Uterus (tissue), 4 donors: ENCODE results near the gene FSCN2. TPM values are rescaled to one million over a fixed set of nuclear protein-coding genes. Genes with fewer than 3 reads are reported as not detected.
"Not testable (repeated sequence)": the region's sequence is repeated elsewhere in the genome, so short reads cannot be mapped to it uniquely, and the experiment has no call there.

Source experiments
- DNase-seq, 2 donors: peaks; one replicate each; pipeline ENCODE4 v3.0.0-alpha.2; 2019 to 2020
- H3K27ac ChIP-seq, 2 donors: fragments of 200-600 bp; sonication (generic); 1 replicate in 1 of 2; 2 replicates in 1 of 2; pipeline ENCODE4 v1.5.1; 2016 to 2018
- H3K27me3 ChIP-seq, 2 donors: fragments of 200-600 bp; sonication (generic); one replicate each; pipeline ENCODE4 v1.5.1; 2018 to 2019; ENCODE audit warnings: control low read depth in 1 of 2
- H3K36me3 ChIP-seq, 2 donors: fragments of 200-600 bp; sonication (generic); one replicate each; pipeline ENCODE4 v1.5.1; 2019; ENCODE audit warnings: control low read depth in 1 of 2
- H3K4me1 ChIP-seq, 2 donors: fragments of 200-600 bp; sonication (generic); one replicate each; pipeline ENCODE4 v1.5.1; 2018 to 2019; ENCODE audit warnings: control low read depth in 1 of 2
- H3K4me3 ChIP-seq, 2 donors: fragments of 200-600 bp; sonication (generic); 1 replicate in 1 of 2; 2 replicates in 1 of 2; pipeline ENCODE4 v1.5.1; 2018 to 2019; ENCODE audit warnings: mild to moderate bottlenecking in 1 of 2
- H3K9me3 ChIP-seq, 2 donors: fragments of 200-600 bp; sonication (generic); one replicate each; pipeline ENCODE4 v1.5.1; 2019; ENCODE audit warnings: control low read depth in 1 of 2
- POLR2A ChIP-seq, 2 donors: fragments of 450-650 bp; IDR thresholded peaks; one replicate each; pipeline ENCODE4 v1.6.1; 2016; ENCODE audit warnings: antibody characterized with exemption in 2 of 2, mild to moderate bottlenecking in 1 of 2, moderate library complexity in 1 of 2
- intact Hi-C: fragments of 100-400 bp; cut with DNase I; formaldehyde crosslinking; loops from one replicate; pipeline ENCODE4 v1.15.1; 2023; ENCODE audit warnings: low total_unique reads
- total RNA-seq, 4 donors: library from RNA; depleted of rRNA in 3 of 4; stranded (reverse); fragments of >200 nt in 3 of 4; gene quantifications; one replicate each; pipeline versions ENCODE4 v1.1.0 to v1.2.4, GENCODE V29; 2014 to 2023
- TF ChIP-seq, protein P1 (sequence below), 4 experiments: fragments of 200-600 bp in 2 of 4; fragments of 450-650 bp in 2 of 4; sonication (generic) in 2 of 4; IDR thresholded peaks; one replicate each; pipeline ENCODE4 v1.5.1; 2016 to 2019; ENCODE audit warnings: antibody characterized with exemption in 4 of 4, mild to moderate bottlenecking in 2 of 4, moderate library complexity in 1 of 4
- donor health status: DM: yes; HTN: yes; CAD: no.

The FSCN2 gene
- total RNA-seq, 4 donors from 2014 or later, result 5.0 to 7.4 TPM; not detected in 2

DNA sequence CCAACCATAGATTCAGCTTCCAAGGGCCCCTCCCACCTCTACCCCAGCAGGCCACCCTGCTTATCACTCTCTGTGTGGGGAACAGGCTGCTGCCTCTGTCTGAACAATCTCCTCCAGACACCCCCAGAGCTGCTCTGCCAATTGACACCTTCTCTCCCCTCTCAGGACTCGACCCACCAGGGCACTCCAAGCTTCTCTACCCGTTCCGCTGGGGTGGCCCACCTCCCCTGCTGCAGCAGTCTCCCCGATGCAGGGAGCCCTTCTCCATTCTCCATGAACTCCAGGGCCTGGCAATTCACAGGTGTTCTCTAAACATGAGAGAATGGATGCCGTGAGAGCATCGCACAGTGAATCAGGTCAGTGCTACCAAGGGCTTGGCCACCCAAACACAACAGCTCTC is 52.3 kb downstream of the FSCN2 start:
- no peaks in the 10 kb centered on the region for H3K9me3 ChIP-seq
- no peak overlapping the region for H3K4me3 ChIP-seq
- intact Hi-C loops, result no loop called here
- no peaks in the 10 kb centered on the region for H3K4me1 ChIP-seq
- TF ChIP-seq POLR2A (IDR thresholded peaks at IDR 0.05), result no peak
- TF ChIP-seq, protein P1, sequence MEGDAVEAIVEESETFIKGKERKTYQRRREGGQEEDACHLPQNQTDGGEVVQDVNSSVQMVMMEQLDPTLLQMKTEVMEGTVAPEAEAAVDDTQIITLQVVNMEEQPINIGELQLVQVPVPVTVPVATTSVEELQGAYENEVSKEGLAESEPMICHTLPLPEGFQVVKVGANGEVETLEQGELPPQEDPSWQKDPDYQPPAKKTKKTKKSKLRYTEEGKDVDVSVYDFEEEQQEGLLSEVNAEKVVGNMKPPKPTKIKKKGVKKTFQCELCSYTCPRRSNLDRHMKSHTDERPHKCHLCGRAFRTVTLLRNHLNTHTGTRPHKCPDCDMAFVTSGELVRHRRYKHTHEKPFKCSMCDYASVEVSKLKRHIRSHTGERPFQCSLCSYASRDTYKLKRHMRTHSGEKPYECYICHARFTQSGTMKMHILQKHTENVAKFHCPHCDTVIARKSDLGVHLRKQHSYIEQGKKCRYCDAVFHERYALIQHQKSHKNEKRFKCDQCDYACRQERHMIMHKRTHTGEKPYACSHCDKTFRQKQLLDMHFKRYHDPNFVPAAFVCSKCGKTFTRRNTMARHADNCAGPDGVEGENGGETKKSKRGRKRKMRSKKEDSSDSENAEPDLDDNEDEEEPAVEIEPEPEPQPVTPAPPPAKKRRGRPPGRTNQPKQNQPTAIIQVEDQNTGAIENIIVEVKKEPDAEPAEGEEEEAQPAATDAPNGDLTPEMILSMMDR (IDR thresholded peaks at IDR 0.05), result no peak
- H3K27me3 ChIP-seq, result no peaks in the 10 kb centered on the region
- DNase-seq, result no peak
- no peaks in the 10 kb centered on the region for H3K36me3 ChIP-seq
- no peak overlapping the region for H3K27ac ChIP-seq

DNA sequence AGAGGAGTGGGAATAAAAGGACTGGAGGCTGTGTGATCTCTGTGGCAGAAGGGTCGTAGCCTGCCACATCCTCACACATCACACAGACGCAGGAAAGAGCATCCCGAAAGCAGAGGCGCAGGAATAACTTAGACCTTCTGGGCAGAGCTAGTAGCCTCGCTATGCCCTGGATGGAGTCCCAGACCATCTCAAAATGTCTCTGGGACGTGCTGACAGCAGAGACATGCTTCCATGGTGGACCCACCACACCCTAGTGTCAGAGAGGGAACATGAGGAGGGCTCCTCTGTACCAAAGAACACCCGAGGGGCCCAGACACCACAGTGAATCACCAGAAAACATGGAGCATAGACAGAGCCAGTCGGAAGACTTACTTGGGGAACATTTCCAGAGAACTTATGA is 53.6 kb downstream of the FSCN2 start:
- intact Hi-C loops, result no loop called here
- H3K27me3 ChIP-seq, result no peaks in the 10 kb centered on the region
- DNase-seq, result no peak
- no peak overlapping the region for H3K27ac ChIP-seq
- TF ChIP-seq, protein P1 (IDR thresholded peaks at IDR 0.05), result no peak
- no peak for TF ChIP-seq POLR2A (IDR thresholded peaks at IDR 0.05)
- no peaks in the 10 kb centered on the region for H3K4me1 ChIP-seq
- H3K4me3 ChIP-seq, result no peak overlapping the region
- no peaks in the 10 kb centered on the region for H3K36me3 ChIP-seq
- H3K9me3 ChIP-seq, result no peaks in the 10 kb centered on the region

DNA sequence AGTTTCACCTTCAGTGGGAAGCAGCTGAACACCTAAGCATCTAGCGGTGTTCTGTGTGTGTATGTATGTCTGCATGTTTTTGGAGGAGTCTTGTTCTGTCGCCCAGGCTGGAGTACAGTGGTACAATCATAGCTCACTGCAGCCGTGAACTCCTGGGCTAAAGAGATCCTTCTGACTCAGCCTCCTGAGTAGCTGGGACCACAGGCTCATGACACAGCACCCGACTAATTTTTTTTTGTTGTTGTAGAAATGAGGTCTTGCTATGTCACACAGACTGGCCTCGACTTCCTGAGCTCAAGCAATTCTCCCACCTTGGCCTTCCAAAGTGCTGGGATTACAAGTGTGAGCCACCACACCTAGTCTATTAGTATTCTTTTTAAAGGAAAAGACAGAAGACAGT is 54.2 kb downstream of the FSCN2 start:
- DNase-seq, result no peak
- Histone ChIP-seq H3K27me3 (no peaks in the 10 kb centered on the region), H3K4me3 (no peak overlapping the region), H3K9me3 (no peaks in the 10 kb centered on the region), H3K4me1 (no peaks in the 10 kb centered on the region), H3K36me3 (no peaks in the 10 kb centered on the region), H3K27ac (no peak overlapping the region)
- intact Hi-C loops, result no loop called here
- no peak for TF ChIP-seq POLR2A (IDR thresholded peaks at IDR 0.05)
- TF ChIP-seq, protein P1 (IDR thresholded peaks at IDR 0.05), result no peak

DNA sequence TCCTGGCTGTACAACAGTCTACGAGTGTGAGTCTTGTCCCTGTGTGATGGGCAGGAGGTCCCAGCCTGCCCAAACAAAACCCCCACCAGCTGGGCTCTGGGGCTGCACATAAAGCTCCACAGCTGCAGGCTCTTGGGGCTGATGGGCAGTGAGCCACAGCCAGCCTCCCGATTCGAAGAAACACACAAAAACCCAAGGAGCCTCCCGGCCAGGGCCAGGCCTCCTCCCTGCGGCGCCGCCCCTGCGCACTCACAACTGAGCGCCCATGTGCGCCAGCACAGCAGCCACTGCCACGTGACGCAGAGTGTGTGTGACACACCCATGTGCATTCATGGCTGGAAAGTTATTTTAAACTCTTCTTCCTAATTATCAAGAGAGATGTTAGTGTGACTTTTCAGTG is 54.6 kb downstream of the FSCN2 start:
- DNase-seq, result no peak
- Histone ChIP-seq H3K27me3 (no peaks in the 10 kb centered on the region), H3K9me3 (no peaks in the 10 kb centered on the region), H3K4me1 (no peaks in the 10 kb centered on the region), H3K4me3 (no peak overlapping the region), H3K27ac (no peak overlapping the region), H3K36me3 (no peaks in the 10 kb centered on the region)
- intact Hi-C loops, result no loop called here
- TF ChIP-seq POLR2A (IDR thresholded peaks at IDR 0.05), result no peak
- TF ChIP-seq, protein P1 (IDR thresholded peaks at IDR 0.05), result no peak

DNA sequence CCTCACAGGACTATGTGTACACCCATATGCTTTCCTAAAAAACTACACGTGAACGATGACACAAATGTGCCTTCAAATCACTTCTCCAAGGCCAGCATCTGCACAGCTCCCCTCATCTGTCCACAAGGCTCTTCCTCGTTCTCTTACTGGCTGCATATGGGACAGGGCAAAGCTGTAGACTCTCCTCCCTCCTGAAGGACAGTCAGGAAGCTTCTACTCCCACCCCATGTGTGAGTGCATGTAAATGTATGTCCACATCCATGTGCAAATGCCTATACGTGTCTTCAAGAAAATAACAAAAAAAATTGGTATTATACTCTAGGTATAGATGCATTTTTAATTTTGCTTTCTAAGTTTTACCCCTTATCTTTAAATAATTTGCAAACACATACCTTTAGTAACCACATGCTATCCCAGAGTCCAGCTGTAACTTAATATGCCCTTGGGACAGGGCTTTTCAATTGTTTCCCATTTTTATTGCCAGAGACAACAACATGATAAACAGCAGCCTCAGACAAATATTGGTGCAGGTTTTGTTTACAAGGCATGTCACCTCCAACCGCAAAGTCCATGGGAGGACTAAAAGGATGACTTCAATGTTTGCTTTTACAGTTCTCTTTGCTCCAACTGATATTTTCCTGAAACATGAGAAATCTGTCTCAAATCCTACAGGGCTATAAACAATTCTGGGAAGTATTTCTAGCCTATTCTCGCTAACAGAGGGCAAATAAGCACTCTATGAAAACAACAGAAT is 55.6 kb downstream of the FSCN2 start:
- Histone ChIP-seq H3K9me3 (no peaks in the 10 kb centered on the region), H3K36me3 (no peaks in the 10 kb centered on the region), H3K27ac (no peak overlapping the region), H3K4me3 (no peak overlapping the region), H3K27me3 (no peaks in the 10 kb centered on the region), H3K4me1 (no peaks in the 10 kb centered on the region)
- no peak for TF ChIP-seq POLR2A (IDR thresholded peaks at IDR 0.05)
- TF ChIP-seq, protein P1 (IDR thresholded peaks at IDR 0.05), result no peak
- intact Hi-C loops, result no loop called here
- no peak for DNase-seq

DNA sequence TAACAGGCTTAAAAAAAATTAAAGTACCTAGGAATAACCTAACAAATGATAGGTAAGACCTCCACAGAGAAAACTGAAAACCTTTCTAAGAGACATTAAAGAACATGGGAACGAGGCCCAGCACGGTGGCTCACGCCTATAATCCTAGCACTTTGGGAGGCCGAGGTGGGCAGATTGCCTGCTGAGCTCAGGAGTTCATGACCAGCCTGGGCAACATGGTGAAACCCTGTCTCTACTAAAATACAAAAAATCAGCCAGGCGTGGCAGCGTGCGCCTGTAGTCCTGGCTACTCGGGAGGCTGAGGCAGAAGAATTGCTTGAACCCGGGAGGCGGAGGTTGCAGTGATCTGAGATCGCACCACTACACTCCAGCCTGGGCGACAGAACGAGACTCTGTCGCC is 56.6 kb downstream of the FSCN2 start:
- H3K4me1 ChIP-seq, DNase-seq, intact Hi-C loops, H3K36me3 ChIP-seq, H3K4me3 ChIP-seq, H3K9me3 ChIP-seq, H3K27ac ChIP-seq, H3K27me3 ChIP-seq: not testable (repeated sequence)
